ENCODE measurements around the gene ARHGAP19. TPM values are rescaled to one million over a fixed set of nuclear protein-coding genes. Genes with fewer than 3 reads are reported as not detected.

ARHGAP19 gene
- total RNA-seq, 1 experiment from 2014 or later, result 59.0 TPM

DNA sequence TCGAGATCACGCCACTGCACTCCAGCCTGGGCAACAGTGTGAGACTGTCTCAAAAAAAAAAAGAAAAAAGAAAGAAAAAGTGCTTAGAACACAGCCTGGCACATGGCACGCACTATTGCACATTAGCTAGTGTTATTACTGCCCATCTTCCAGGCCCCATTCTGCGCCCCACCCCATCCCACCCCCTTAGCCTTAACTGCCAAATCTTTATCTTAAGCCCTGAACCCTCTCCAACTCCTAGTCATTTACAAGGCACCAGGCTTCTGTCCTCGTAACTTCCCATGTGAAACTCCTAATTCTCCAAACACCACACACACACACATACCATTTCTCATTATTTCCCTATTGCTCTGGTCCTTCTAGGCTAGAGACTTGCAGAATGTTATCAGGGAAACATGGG, 37.3 kb upstream of the ARHGAP19 start:
- no peaks in the 10 kb centered on the region for H3K4me1 ChIP-seq (ENCODE audit: insufficient read depth, low read length, poor library complexity, severe bottlenecking)
- POLR2A ChIA-PET (ENCODE audit: low non-redundant PET), result no interaction called here

DNA sequence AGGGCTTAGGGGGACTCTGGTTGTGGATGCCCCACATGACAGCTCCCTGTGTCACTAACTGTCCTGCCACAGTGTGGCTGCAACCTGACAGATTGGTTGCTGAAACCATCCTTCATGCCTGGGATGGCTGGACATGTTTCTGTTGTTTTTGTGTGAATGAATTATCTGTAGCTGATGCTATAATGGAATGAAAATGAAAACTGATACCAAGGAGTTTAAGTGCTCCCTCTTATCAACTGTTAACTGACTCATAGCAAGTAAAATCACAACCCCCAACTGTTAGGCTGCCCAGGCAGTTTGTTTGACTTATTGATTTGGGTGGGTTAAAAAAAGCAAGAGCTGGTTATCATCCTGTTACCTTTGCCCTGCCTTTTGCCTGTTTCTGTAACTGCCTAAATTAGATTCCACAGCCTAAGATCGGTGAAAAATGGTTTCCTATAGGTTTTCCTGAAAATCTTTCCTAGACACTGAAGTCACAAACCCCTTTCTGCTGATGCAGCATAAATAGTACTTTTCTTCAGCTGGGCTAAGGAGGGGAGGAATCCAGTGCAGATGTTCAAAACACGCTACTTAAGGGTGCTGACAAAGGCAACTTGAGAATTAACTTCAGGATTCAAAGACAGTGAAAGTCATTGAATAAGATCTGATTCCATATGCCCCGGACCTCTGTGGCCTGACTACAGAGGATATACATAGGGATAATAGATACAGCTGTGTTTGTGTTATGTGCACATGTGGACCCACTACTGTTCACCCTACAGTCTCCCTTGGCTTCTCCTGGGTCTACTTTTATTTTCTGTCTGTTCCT, 36.4 kb upstream of the ARHGAP19 start:
- Histone ChIP-seq H3K27me3 (replicated peaks; ENCODE audit: insufficient read depth, low read depth, low read length, poor library complexity) (no peaks in the 10 kb centered on the region), H3K4me1 (ENCODE audit: insufficient read depth, low read length, poor library complexity, severe bottlenecking) (no peaks in the 10 kb centered on the region), H3K9me3 (ENCODE audit: low read depth, low read length, poor library complexity, severe bottlenecking) (no peaks in the 10 kb centered on the region), H3K4me3 (ENCODE audit: low read depth, low read length, poor library complexity, severe bottlenecking) (no peak overlapping the region), H3K36me3 (ENCODE audit: insufficient read depth, low read length, poor library complexity, severe bottlenecking) (no peaks in the 10 kb centered on the region), H3K27ac (ENCODE audit: low read depth, low read length, poor library complexity, severe bottlenecking) (no peak overlapping the region)
- DNase-seq (ENCODE audit: low spot score), result no peak
- intact Hi-C loops (cut with micrococcal nuclease; ENCODE audit: unreplicated experiment), result no loop called here
- ChIA-PET POLR2A (ENCODE audit: low non-redundant PET) (no interaction called here), CTCF (no interaction called here)
- TF ChIP-seq, protein P1, sequence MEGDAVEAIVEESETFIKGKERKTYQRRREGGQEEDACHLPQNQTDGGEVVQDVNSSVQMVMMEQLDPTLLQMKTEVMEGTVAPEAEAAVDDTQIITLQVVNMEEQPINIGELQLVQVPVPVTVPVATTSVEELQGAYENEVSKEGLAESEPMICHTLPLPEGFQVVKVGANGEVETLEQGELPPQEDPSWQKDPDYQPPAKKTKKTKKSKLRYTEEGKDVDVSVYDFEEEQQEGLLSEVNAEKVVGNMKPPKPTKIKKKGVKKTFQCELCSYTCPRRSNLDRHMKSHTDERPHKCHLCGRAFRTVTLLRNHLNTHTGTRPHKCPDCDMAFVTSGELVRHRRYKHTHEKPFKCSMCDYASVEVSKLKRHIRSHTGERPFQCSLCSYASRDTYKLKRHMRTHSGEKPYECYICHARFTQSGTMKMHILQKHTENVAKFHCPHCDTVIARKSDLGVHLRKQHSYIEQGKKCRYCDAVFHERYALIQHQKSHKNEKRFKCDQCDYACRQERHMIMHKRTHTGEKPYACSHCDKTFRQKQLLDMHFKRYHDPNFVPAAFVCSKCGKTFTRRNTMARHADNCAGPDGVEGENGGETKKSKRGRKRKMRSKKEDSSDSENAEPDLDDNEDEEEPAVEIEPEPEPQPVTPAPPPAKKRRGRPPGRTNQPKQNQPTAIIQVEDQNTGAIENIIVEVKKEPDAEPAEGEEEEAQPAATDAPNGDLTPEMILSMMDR (conservative IDR thresholded peaks at IDR 0.05; ENCODE audit: low read depth, low read length), result no peak
- TF ChIP-seq EZH2 (IDR thresholded peaks at IDR 0.05; ENCODE audit: borderline replicate concordance, low read depth, low read length, poor library complexity, severe bottlenecking), result no peak
- no TSS peak for BruUV-seq (replicated peaks)

More for the DNA sequence above, 37.3 kb upstream of the ARHGAP19 start:
- intact Hi-C loops (cut with micrococcal nuclease; ENCODE audit: unreplicated experiment), result loop anchor here (5.0 kb wide), 1 partner anchor 52 kb away; no protein-coding TSS in a partner anchor
- no TSS peak for BruUV-seq (replicated peaks)
- Histone ChIP-seq H3K27ac (ENCODE audit: low read depth, low read length, poor library complexity, severe bottlenecking) (no peak overlapping the region), H3K36me3 (ENCODE audit: insufficient read depth, low read length, poor library complexity, severe bottlenecking) (no peaks in the 10 kb centered on the region), H3K9me3 (ENCODE audit: low read depth, low read length, poor library complexity, severe bottlenecking) (no peaks in the 10 kb centered on the region), H3K4me3 (ENCODE audit: low read depth, low read length, poor library complexity, severe bottlenecking) (no peak overlapping the region), H3K27me3 (replicated peaks; ENCODE audit: insufficient read depth, low read depth, low read length, poor library complexity) (no peaks in the 10 kb centered on the region)
- DNase-seq (ENCODE audit: low spot score), result no peak
- TF ChIP-seq EZH2 (IDR thresholded peaks at IDR 0.05; ENCODE audit: borderline replicate concordance, low read depth, low read length, poor library complexity, severe bottlenecking), result no peak
- TF ChIP-seq, protein P1 (conservative IDR thresholded peaks at IDR 0.05; ENCODE audit: low read depth, low read length), result no peak
- CTCF ChIA-PET, result no interaction called here

- Histone ChIP-seq H3K9me3 (ENCODE audit: low read depth, low read length, poor library complexity, severe bottlenecking) (no peaks in the 10 kb centered on the region), H3K27ac (ENCODE audit: low read depth, low read length, poor library complexity, severe bottlenecking) (no peak overlapping the region), H3K36me3 (ENCODE audit: insufficient read depth, low read length, poor library complexity, severe bottlenecking) (no peaks in the 10 kb centered on the region), H3K4me3 (ENCODE audit: low read depth, low read length, poor library complexity, severe bottlenecking) (no peak overlapping the region), H3K4me1 (ENCODE audit: insufficient read depth, low read length, poor library complexity, severe bottlenecking) (no peaks in the 10 kb centered on the region), H3K27me3 (replicated peaks; ENCODE audit: insufficient read depth, low read depth, low read length, poor library complexity) (no peaks in the 10 kb centered on the region)
- intact Hi-C loops (cut with micrococcal nuclease; ENCODE audit: unreplicated experiment), result no loop called here
- ChIA-PET POLR2A (ENCODE audit: low non-redundant PET) (no interaction called here), CTCF (interaction anchor here (0.7 kb wide), 1 partner anchor 178 kb away, joined by 3 read pairs; no protein-coding TSS in a partner anchor)
- no TSS peak for BruUV-seq (replicated peaks)
- TF ChIP-seq, protein P1 (conservative IDR thresholded peaks at IDR 0.05; ENCODE audit: low read depth, low read length), result no peak
- no peak for TF ChIP-seq EZH2 (IDR thresholded peaks at IDR 0.05; ENCODE audit: borderline replicate concordance, low read depth, low read length, poor library complexity, severe bottlenecking)
- no peak for DNase-seq (ENCODE audit: low spot score)
Observed at GRCh38 chr10:97327348-97328294, 35.2 kb upstream of the ARHGAP19 start.

All from A673 (cell line).